Measurements from ENCODE around the gene MRPL36.

DNA sequence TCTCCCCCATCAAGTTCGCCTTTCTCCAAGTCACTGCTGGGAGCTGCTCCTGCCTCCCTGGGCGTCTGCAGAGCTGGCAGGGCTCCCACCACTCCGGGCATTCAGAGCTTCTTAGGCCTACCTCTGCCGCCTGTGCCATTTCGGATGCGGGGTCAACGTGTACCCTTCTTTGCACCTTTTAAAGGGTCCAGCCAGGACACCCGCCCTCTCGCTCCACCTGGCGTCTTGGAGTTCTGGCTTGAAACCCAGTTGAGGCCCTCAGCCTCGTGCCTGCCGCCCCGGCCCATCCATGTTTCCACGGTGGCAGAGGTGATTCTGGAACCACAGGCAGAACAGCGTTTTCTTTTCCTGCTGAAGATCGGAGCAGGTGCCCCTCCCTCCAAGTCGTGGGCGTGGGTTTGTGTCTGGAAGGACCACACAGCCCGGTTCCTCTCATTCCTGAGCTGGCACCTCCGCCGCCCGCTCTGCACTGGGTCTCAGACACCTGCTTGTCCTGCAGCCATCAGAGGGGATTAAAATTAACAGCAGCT is 34.5 kb upstream of the MRPL36 start:
- no peak for TF ChIP-seq EZH2 (IDR thresholded peaks at IDR 0.05)
- TF ChIP-seq POLR2AphosphoS5 (IDR thresholded peaks at IDR 0.05; ENCODE audit: borderline replicate concordance, low read depth, low read length): no peak
- no peak for TF ChIP-seq FOXP2 (optimal IDR thresholded peaks at IDR 0.05; ENCODE audit: control extremely low read depth, extremely low read length, insufficient read depth)

Measured in SK-N-MC (cell line).